ENCODE results near the gene FAM13C. TPM values are rescaled to one million over a fixed set of nuclear protein-coding genes. Genes with fewer than 3 reads are reported as not detected.

FAM13C gene
- polyA plus RNA-seq, 2 of the 4 experiments (the other 2 are of a cell fraction): not detected

DNA sequence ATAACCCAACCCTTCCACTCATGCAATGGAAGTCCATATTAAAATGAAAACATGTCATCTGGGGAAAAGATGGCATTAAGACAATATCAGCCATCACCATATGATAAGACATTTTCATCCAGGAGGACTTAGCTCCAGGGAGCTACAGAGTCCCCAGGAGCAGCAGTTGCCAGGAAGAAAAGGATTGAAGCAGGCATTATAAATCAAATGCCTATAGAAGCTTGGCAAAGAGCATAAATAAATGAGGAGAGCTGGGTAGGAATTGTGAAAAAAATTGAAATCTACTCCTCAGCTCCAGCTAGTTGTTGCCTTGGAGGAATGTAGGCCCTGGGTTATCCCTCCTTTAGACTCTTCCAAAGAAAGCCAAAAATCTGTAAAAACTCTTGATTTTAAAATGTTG is 42.5 kb downstream of the FAM13C start (continued):
- TF ChIP-seq MYC (IDR thresholded peaks at IDR 0.05; ENCODE audit: borderline replicate concordance, low read length): no peak
- TF ChIP-seq RCOR1 (IDR thresholded peaks at IDR 0.05; ENCODE audit: low read depth, low read length): no peak

DNA sequence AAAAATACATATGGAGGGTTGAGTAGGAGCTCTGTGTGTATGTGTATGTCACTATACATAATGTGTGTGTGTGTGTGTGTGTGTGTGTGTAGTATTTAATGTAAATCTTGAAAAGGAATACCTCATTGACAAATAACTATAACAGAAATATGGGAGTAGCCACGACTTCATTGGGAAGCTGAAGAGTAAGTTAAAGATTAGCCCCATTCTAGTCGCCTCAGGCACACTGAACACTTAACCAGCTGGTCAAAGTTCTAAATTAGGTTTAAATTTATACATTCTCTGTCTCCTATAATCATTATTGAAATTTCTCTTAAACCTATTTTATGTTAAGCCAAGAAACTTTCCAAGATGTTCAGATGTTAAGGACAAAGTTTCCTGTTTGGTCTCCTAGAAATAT is 45.3 kb downstream of the FAM13C start:
- DNase-seq (ENCODE audit: low read depth in 1 of 2, low spot score in 1 of 2) (no peak), FAIRE-seq (no peak), ATAC-seq (no peak)
- no peak overlapping the region for H3K4me2 ChIP-seq
- TF ChIP-seq, protein P1, sequence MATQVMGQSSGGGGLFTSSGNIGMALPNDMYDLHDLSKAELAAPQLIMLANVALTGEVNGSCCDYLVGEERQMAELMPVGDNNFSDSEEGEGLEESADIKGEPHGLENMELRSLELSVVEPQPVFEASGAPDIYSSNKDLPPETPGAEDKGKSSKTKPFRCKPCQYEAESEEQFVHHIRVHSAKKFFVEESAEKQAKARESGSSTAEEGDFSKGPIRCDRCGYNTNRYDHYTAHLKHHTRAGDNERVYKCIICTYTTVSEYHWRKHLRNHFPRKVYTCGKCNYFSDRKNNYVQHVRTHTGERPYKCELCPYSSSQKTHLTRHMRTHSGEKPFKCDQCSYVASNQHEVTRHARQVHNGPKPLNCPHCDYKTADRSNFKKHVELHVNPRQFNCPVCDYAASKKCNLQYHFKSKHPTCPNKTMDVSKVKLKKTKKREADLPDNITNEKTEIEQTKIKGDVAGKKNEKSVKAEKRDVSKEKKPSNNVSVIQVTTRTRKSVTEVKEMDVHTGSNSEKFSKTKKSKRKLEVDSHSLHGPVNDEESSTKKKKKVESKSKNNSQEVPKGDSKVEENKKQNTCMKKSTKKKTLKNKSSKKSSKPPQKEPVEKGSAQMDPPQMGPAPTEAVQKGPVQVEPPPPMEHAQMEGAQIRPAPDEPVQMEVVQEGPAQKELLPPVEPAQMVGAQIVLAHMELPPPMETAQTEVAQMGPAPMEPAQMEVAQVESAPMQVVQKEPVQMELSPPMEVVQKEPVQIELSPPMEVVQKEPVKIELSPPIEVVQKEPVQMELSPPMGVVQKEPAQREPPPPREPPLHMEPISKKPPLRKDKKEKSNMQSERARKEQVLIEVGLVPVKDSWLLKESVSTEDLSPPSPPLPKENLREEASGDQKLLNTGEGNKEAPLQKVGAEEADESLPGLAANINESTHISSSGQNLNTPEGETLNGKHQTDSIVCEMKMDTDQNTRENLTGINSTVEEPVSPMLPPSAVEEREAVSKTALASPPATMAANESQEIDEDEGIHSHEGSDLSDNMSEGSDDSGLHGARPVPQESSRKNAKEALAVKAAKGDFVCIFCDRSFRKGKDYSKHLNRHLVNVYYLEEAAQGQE (IDR thresholded peaks at IDR 0.05): no peak
- no peak for TF ChIP-seq HDAC2 (IDR thresholded peaks at IDR 0.05)
- TF ChIP-seq KDM1A (IDR thresholded peaks at IDR 0.05; ENCODE audit: low read depth): no peak
- TF ChIP-seq SREBF2 (IDR thresholded peaks at IDR 0.05): no peak
- TF ChIP-seq EHMT2 (IDR thresholded peaks at IDR 0.05; ENCODE audit: low read depth): no peak
- TF ChIP-seq BHLHE40 (IDR thresholded peaks at IDR 0.05; ENCODE audit: low read depth, low read length): no peak
- no peak for TF ChIP-seq NPAS2 (CRISPR knock-in tag; IDR thresholded peaks at IDR 0.05; ENCODE audit: borderline replicate concordance)
- no peak for TF ChIP-seq NR3C1 (IDR thresholded peaks at IDR 0.05)
- TF ChIP-seq, protein P2, sequence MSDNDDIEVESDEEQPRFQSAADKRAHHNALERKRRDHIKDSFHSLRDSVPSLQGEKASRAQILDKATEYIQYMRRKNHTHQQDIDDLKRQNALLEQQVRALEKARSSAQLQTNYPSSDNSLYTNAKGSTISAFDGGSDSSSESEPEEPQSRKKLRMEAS (IDR thresholded peaks at IDR 0.05): no peak
- no peak for TF ChIP-seq FOSB (CRISPR knock-in tag; IDR thresholded peaks at IDR 0.05)
- TF ChIP-seq EP300 (IDR thresholded peaks at IDR 0.05): no peak
- TF ChIP-seq RNF2 (IDR thresholded peaks at IDR 0.05; ENCODE audit: borderline replicate concordance, low read depth): no peak
- TF ChIP-seq NFE2L2 (conservative IDR thresholded peaks at IDR 0.05; ENCODE audit: low read length): no peak
- TF ChIP-seq HOXB13 (CRISPR knock-in tag; IDR thresholded peaks at IDR 0.05; ENCODE audit: low read depth): no peak
- H3K27ac ChIP-seq: no peak overlapping the region
- ChIA-PET CTCF (no interaction called here), POLR2A (no interaction called here)
- no peaks in the 10 kb centered on the region for H3K9me3 ChIP-seq
- H3K4me3 ChIP-seq: no peak overlapping the region
- WGBS (ENCODE audit: missing lambda C conversion rate): 0% methylated on average over 2 of the region's 2 CpGs
- H3K4me1 ChIP-seq: no peaks in the 10 kb centered on the region

DNA sequence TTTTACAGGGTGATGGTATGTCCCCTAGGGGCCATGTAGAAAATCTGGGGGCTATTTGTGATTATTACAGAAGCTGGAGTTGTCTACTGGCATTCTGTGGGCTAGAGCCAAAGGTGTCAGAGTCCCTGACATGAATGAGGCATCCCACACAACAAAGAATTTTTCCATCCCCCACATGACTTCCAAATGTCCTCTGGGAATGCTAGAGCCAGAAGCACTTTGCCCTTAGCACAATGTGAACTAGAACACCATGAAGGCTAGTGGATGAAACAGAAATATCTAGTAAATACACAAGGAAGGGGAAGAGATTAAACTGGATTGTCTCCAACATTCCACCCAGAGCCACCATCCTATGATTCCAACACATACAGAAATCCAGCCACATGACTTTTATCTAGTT is 46.9 kb downstream of the FAM13C start:
- DNase-seq (ENCODE audit: low read depth in 1 of 2, low spot score in 1 of 2) (no peak), ATAC-seq (no peak), FAIRE-seq (no peak)
- no peak overlapping the region for H3K4me3 ChIP-seq
- H3K27ac ChIP-seq: no peak overlapping the region
- H3K9me3 ChIP-seq: no peaks in the 10 kb centered on the region
- TF ChIP-seq, protein P3, sequence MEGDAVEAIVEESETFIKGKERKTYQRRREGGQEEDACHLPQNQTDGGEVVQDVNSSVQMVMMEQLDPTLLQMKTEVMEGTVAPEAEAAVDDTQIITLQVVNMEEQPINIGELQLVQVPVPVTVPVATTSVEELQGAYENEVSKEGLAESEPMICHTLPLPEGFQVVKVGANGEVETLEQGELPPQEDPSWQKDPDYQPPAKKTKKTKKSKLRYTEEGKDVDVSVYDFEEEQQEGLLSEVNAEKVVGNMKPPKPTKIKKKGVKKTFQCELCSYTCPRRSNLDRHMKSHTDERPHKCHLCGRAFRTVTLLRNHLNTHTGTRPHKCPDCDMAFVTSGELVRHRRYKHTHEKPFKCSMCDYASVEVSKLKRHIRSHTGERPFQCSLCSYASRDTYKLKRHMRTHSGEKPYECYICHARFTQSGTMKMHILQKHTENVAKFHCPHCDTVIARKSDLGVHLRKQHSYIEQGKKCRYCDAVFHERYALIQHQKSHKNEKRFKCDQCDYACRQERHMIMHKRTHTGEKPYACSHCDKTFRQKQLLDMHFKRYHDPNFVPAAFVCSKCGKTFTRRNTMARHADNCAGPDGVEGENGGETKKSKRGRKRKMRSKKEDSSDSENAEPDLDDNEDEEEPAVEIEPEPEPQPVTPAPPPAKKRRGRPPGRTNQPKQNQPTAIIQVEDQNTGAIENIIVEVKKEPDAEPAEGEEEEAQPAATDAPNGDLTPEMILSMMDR (IDR thresholded peaks at IDR 0.05): no peak
- TF ChIP-seq GATA3 (IDR thresholded peaks at IDR 0.05; ENCODE audit: borderline replicate concordance) (no peak), SMC3 (IDR thresholded peaks at IDR 0.05) (no peak), BHLHE40 (IDR thresholded peaks at IDR 0.05; ENCODE audit: low read depth, low read length) (no peak), ZSCAN20 (CRISPR knock-in tag; IDR thresholded peaks at IDR 0.05) (no peak), RCOR1 (IDR thresholded peaks at IDR 0.05; ENCODE audit: low read depth, low read length) (no peak), JUNB (IDR thresholded peaks at IDR 0.05) (no peak)
- TF ChIP-seq, protein P4, sequence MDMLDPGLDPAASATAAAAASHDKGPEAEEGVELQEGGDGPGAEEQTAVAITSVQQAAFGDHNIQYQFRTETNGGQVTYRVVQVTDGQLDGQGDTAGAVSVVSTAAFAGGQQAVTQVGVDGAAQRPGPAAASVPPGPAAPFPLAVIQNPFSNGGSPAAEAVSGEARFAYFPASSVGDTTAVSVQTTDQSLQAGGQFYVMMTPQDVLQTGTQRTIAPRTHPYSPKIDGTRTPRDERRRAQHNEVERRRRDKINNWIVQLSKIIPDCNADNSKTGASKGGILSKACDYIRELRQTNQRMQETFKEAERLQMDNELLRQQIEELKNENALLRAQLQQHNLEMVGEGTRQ (IDR thresholded peaks at IDR 0.05): no peak
- TF ChIP-seq, protein P5, sequence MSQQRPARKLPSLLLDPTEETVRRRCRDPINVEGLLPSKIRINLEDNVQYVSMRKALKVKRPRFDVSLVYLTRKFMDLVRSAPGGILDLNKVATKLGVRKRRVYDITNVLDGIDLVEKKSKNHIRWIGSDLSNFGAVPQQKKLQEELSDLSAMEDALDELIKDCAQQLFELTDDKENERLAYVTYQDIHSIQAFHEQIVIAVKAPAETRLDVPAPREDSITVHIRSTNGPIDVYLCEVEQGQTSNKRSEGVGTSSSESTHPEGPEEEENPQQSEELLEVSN (IDR thresholded peaks at IDR 0.05; ENCODE audit: borderline replicate concordance, low read depth): no peak
- TF ChIP-seq, protein P6, sequence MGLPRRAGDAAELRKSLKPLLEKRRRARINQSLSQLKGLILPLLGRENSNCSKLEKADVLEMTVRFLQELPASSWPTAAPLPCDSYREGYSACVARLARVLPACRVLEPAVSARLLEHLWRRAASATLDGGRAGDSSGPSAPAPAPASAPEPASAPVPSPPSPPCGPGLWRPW (IDR thresholded peaks at IDR 0.05): no peak
- no peaks in the 10 kb centered on the region for H3K4me1 ChIP-seq
- POLR2A ChIA-PET: no interaction called here
- H3K4me2 ChIP-seq: no peak overlapping the region
- CTCF ChIA-PET: no interaction called here
